Inferior parietal cortex (tissue), 1 donor: Measurements from ENCODE around the gene JUND.

Source experiments
- DNase-seq: peaks from one replicate; pipeline ENCODE4 v3.0.0-alpha.2; 2016; ENCODE audit errors: extremely low spot score

The JUND gene

GRCh38 chr19:18269070-18269723 lies 12.2 kb downstream of the JUND start:
- no peak for DNase-seq

- DNase-seq = no peak
Observed at GRCh38 chr19:18266771-18267686, 14.4 kb downstream of the JUND start.

- no peak for DNase-seq
Observed at GRCh38 chr19:18265582-18265981, 15.8 kb downstream of the JUND start.

GRCh38 chr19:18264971-18265540 lies 16.4 kb downstream of the JUND start:
- DNase-seq = no peak

- no peak for DNase-seq
Observed at GRCh38 chr19:18264137-18264854, 17.1 kb downstream of the JUND start.

GRCh38 chr19:18263324-18264136 lies 17.9 kb downstream of the JUND start:
- DNase-seq = no peak

GRCh38 chr19:18262917-18263316 lies 18.5 kb downstream of the JUND start:
- no peak for DNase-seq

- no peak for DNase-seq
Observed at GRCh38 chr19:18262144-18262543, 19.3 kb downstream of the JUND start.

- no peak for DNase-seq
Observed at GRCh38 chr19:18261474-18261873, 19.9 kb downstream of the JUND start.

GRCh38 chr19:18259893-18260292 lies 21.5 kb downstream of the JUND start:
- no peak for DNase-seq

- DNase-seq = no peak
Observed at GRCh38 chr19:18257503-18258470, 23.6 kb downstream of the JUND start.

GRCh38 chr19:18254546-18255503 lies 26.6 kb downstream of the JUND start:
- no peak for DNase-seq

- no peak for DNase-seq
Observed at GRCh38 chr19:18253716-18254115, 27.7 kb downstream of the JUND start.

GRCh38 chr19:18253130-18253529 lies 28.3 kb downstream of the JUND start:
- no peak for DNase-seq

GRCh38 chr19:18252370-18252717 lies 29.1 kb downstream of the JUND start:
- no peak for DNase-seq

GRCh38 chr19:18251587-18252369 lies 29.6 kb downstream of the JUND start:
- peak; percentile 87 for DNase-seq

- no peak for DNase-seq
Observed at GRCh38 chr19:18249834-18250233, 31.6 kb downstream of the JUND start.

- no peak for DNase-seq
Observed at GRCh38 chr19:18245297-18245696, 36.1 kb downstream of the JUND start.
